Measurements from ENCODE around the gene SV2C. TPM values are rescaled to one million over a fixed set of nuclear protein-coding genes. Genes with fewer than 3 reads are reported as not detected.

SV2C gene
- total RNA-seq, 2 donors from 2014 or later = 0.52 TPM; not detected in 1

DNA sequence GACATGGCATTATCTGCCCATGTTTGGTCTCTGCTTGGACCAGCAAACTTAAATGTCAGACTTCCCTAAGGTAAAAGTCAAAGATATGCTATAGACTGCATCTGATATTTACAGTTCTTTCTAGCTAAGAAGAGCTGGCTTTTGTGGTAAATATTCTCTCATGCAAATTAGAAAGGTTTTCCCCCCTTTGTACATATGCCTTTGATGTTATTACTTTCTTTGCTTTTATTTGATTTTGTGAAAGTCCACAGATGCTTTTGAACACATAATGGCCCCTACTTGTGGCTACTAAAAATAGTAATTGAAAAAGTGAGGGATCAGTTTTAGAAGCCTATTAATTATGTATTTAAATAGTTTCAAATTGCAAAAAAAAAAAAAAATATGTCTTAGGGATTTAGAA lies 104.2 kb downstream of the SV2C start:
- no peaks in the 10 kb centered on the region for H3K36me3 ChIP-seq (replicated peaks in 1 of 2; ENCODE audit: insufficient read depth in 1 of 2, low read depth in 2 of 2)
- no peaks in the 10 kb centered on the region for H3K27me3 ChIP-seq
- H3K4me1 ChIP-seq = no peaks in the 10 kb centered on the region
- DNase-seq = no peak
- no peak overlapping the region for H3K4me3 ChIP-seq
- no peak overlapping the region for H3K27ac ChIP-seq
- TF ChIP-seq POLR2A (IDR thresholded peaks at IDR 0.05) = no peak
- TF ChIP-seq, protein P1, sequence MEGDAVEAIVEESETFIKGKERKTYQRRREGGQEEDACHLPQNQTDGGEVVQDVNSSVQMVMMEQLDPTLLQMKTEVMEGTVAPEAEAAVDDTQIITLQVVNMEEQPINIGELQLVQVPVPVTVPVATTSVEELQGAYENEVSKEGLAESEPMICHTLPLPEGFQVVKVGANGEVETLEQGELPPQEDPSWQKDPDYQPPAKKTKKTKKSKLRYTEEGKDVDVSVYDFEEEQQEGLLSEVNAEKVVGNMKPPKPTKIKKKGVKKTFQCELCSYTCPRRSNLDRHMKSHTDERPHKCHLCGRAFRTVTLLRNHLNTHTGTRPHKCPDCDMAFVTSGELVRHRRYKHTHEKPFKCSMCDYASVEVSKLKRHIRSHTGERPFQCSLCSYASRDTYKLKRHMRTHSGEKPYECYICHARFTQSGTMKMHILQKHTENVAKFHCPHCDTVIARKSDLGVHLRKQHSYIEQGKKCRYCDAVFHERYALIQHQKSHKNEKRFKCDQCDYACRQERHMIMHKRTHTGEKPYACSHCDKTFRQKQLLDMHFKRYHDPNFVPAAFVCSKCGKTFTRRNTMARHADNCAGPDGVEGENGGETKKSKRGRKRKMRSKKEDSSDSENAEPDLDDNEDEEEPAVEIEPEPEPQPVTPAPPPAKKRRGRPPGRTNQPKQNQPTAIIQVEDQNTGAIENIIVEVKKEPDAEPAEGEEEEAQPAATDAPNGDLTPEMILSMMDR (IDR thresholded peaks at IDR 0.05) = no peak
- no peak for ATAC-seq
- H3K9me3 ChIP-seq = no peaks in the 10 kb centered on the region
- intact Hi-C loops (cut with DNase I) = no loop called here

- DNase-seq (no peak), ATAC-seq (no peak)
- Histone ChIP-seq H3K4me1 (no peaks in the 10 kb centered on the region), H3K4me3 (no peak overlapping the region), H3K36me3 (replicated peaks in 1 of 2; ENCODE audit: insufficient read depth in 1 of 2, low read depth in 2 of 2) (no peaks in the 10 kb centered on the region), H3K27ac (no peak overlapping the region), H3K27me3 (no peaks in the 10 kb centered on the region), H3K9me3 (no peaks in the 10 kb centered on the region)
- intact Hi-C loops (cut with DNase I) = no loop called here
- 95 to 98% methylated on average over 3 of the region's 3 CpGs for WGBS, 2 donors
- TF ChIP-seq, protein P1 (IDR thresholded peaks at IDR 0.05) = no peak
- no peak for TF ChIP-seq POLR2A (IDR thresholded peaks at IDR 0.05)
Measured at GRCh38 chr5:76190356-76190755, 107.2 kb downstream of the SV2C start.

- H3K9me3 ChIP-seq = no peaks in the 10 kb centered on the region
- H3K4me1 ChIP-seq = no peaks in the 10 kb centered on the region
- no peak for TF ChIP-seq POLR2A (IDR thresholded peaks at IDR 0.05)
- TF ChIP-seq, protein P1 (IDR thresholded peaks at IDR 0.05) = no peak
- no peak overlapping the region for H3K4me3 ChIP-seq
- H3K27me3 ChIP-seq = no peaks in the 10 kb centered on the region
- ATAC-seq = no peak
- DNase-seq = no peak
- H3K36me3 ChIP-seq (replicated peaks in 1 of 2; ENCODE audit: insufficient read depth in 1 of 2, low read depth in 2 of 2) = no peaks in the 10 kb centered on the region
- intact Hi-C loops (cut with DNase I) = no loop called here
- 41 to 46% methylated on average over 5 of the region's 5 CpGs for WGBS, 2 donors
- H3K27ac ChIP-seq = no peak overlapping the region
Measured at GRCh38 chr5:76192837-76193236, 109.7 kb downstream of the SV2C start.

GRCh38 chr5:76193635-76194034 lies 110.5 kb downstream of the SV2C start:
- TF ChIP-seq, protein P1 (IDR thresholded peaks at IDR 0.05) = no peak
- TF ChIP-seq POLR2A (IDR thresholded peaks at IDR 0.05) = no peak
- Histone ChIP-seq H3K27ac (no peak overlapping the region), H3K4me1 (no peaks in the 10 kb centered on the region), H3K9me3 (no peaks in the 10 kb centered on the region), H3K36me3 (replicated peaks in 1 of 2; ENCODE audit: insufficient read depth in 1 of 2, low read depth in 2 of 2) (no peaks in the 10 kb centered on the region), H3K27me3 (no peaks in the 10 kb centered on the region), H3K4me3 (no peak overlapping the region)
- no peak for DNase-seq
- ATAC-seq = no peak
- intact Hi-C loops (cut with DNase I) = no loop called here

DNA sequence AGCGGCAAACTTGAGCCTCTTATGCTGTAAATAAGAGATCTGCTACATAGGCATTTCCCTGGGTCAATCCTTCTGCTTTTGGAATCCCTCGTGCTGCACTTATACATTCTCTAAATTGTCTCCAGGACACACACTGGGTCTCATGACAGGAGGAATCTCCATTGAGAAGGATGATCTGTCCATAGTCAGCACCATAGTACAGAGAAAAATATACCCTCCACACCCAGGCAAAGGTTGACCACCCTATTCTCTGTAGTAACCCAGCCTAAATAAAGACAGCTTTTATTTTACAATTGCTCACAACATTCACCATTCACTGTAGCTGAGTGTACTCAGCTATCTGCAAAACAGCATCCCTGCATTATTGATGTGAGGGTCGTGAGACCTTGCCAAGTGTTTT lies 111.2 kb downstream of the SV2C start:
- DNase-seq (no peak), ATAC-seq (no peak)
- Histone ChIP-seq H3K9me3 (no peaks in the 10 kb centered on the region), H3K27ac (no peak overlapping the region), H3K4me1 (no peaks in the 10 kb centered on the region), H3K36me3 (replicated peaks in 1 of 2; ENCODE audit: insufficient read depth in 1 of 2, low read depth in 2 of 2) (no peaks in the 10 kb centered on the region), H3K4me3 (no peak overlapping the region), H3K27me3 (no peaks in the 10 kb centered on the region)
- TF ChIP-seq, protein P1 (IDR thresholded peaks at IDR 0.05) = no peak
- TF ChIP-seq POLR2A (IDR thresholded peaks at IDR 0.05) = no peak
- intact Hi-C loops (cut with DNase I) = no loop called here
- 53 to 58% methylated on average over 3 of the region's 3 CpGs for WGBS, 2 donors
